Esophagus muscularis mucosa (tissue), 4 donors: Measurements from ENCODE around the gene KATNAL1. TPM values are rescaled to one million over a fixed set of nuclear protein-coding genes. Genes with fewer than 3 reads are reported as not detected.
"Not testable (repeated sequence)": the region's sequence is repeated elsewhere in the genome, so short reads cannot be mapped to it uniquely, and the experiment has no call there.

Experiments
- DNase-seq: peaks from one replicate; pipeline ENCODE4 v3.0.0-alpha.2; 2017; ENCODE audit errors: extremely low spot score
- H3K27ac ChIP-seq, 4 donors: fragments of 200-600 bp; sonication (generic); replicated peaks in 1 of 4; 1 replicate in 3 of 4; 2 replicates in 1 of 4; pipeline ENCODE4 v1.5.1; 2016 to 2019; ENCODE audit warnings: mild to moderate bottlenecking in 1 of 4
- H3K27me3 ChIP-seq, 4 donors: fragments of 200-600 bp; sonication (generic); one replicate each; pipeline versions ENCODE4 v1.5.1 to v1.6.0; 2016 to 2019
- H3K36me3 ChIP-seq, 4 donors: fragments of 200-600 bp; sonication (generic); one replicate each; pipeline ENCODE4 v1.5.1; 2016 to 2019
- H3K4me1 ChIP-seq, 4 donors: fragments of 200-600 bp; sonication (generic); one replicate each; pipeline ENCODE4 v1.5.1; 2016 to 2019
- H3K4me3 ChIP-seq, 4 donors: fragments of 200-600 bp; sonication (generic); 1 replicate in 2 of 4; 2 replicates in 2 of 4; pipeline ENCODE4 v1.5.1; 2016 to 2019; ENCODE audit warnings: mild to moderate bottlenecking in 4 of 4, moderate library complexity in 1 of 4
- H3K9me3 ChIP-seq, 4 donors: fragments of 200-600 bp; sonication (generic); 1 replicate in 3 of 4; 2 replicates in 1 of 4; pipeline ENCODE4 v1.5.1; 2016 to 2019
- EP300 ChIP-seq: sonication (generic); formaldehyde crosslinking; IDR thresholded peaks from one replicate; pipeline ENCODE4 v1.6.1; 2017; ENCODE audit warnings: antibody characterized with exemption
- POLR2A ChIP-seq: fragments of 450-650 bp; IDR thresholded peaks from one replicate; pipeline ENCODE4 v1.6.1; 2017; ENCODE audit warnings: antibody characterized with exemption, moderate library complexity, mild to moderate bottlenecking, low read depth
- POLR2AphosphoS5 ChIP-seq, 2 donors: sonication (generic); formaldehyde crosslinking; IDR thresholded peaks; one replicate each; pipeline ENCODE4 v1.6.1; 2017; ENCODE audit warnings: antibody characterized with exemption in 2 of 2
- WGBS: methylation state at CpG from one replicate; pipeline ENCODE4 v1.1.5; 2018; 5-methylcytosine and 5-hydroxymethylcytosine counted together
- intact Hi-C: fragments of 100-400 bp; cut with DNase I; formaldehyde crosslinking; loops from one replicate; pipeline ENCODE4 v1.15.1; 2023
- total RNA-seq, 4 donors: library from RNA; depleted of rRNA; stranded (reverse); fragments of >200 nt; gene quantifications; one replicate each; pipeline versions ENCODE4 v1.1.0 to v1.2.1, GENCODE V29; 2016
- TF ChIP-seq, protein P1 (sequence below), 3 experiments: fragments of 200-600 bp in 2 of 3; fragments of 450-650 bp in 1 of 3; sonication (generic) in 2 of 3; IDR thresholded peaks; one replicate each; pipeline ENCODE4 v1.5.1; 2017 to 2019; ENCODE audit warnings: antibody characterized with exemption in 3 of 3, mild to moderate bottlenecking in 2 of 3, moderate library complexity in 1 of 3

Gene KATNAL1
- total RNA-seq, 4 donors from 2014 or later, result 30.6 to 43.0 (median 40.0) TPM

- Histone ChIP-seq H3K4me1 (no peaks in the 10 kb centered on the region), H3K9me3 (no peaks in the 10 kb centered on the region), H3K27ac (no peak overlapping the region), H3K36me3 (peaks cover 0 to 21% (median 8%) of the 10 kb centered on the region in 4 donors), H3K4me3 (no peak overlapping the region), H3K27me3 (no peaks in the 10 kb centered on the region)
- WGBS, result 89% methylated on average over 1 of the region's 1 CpG
- DNase-seq, result no peak
- TF ChIP-seq, protein P1, sequence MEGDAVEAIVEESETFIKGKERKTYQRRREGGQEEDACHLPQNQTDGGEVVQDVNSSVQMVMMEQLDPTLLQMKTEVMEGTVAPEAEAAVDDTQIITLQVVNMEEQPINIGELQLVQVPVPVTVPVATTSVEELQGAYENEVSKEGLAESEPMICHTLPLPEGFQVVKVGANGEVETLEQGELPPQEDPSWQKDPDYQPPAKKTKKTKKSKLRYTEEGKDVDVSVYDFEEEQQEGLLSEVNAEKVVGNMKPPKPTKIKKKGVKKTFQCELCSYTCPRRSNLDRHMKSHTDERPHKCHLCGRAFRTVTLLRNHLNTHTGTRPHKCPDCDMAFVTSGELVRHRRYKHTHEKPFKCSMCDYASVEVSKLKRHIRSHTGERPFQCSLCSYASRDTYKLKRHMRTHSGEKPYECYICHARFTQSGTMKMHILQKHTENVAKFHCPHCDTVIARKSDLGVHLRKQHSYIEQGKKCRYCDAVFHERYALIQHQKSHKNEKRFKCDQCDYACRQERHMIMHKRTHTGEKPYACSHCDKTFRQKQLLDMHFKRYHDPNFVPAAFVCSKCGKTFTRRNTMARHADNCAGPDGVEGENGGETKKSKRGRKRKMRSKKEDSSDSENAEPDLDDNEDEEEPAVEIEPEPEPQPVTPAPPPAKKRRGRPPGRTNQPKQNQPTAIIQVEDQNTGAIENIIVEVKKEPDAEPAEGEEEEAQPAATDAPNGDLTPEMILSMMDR (IDR thresholded peaks at IDR 0.05), result no peak
- no peak for TF ChIP-seq POLR2AphosphoS5 (IDR thresholded peaks at IDR 0.05)
- TF ChIP-seq POLR2A, result no peak
- no peak for TF ChIP-seq EP300
- intact Hi-C loops, result no loop called here
Measured at GRCh38 chr13:30276178-30276577, 31.2 kb downstream of the KATNAL1 start.

DNA sequence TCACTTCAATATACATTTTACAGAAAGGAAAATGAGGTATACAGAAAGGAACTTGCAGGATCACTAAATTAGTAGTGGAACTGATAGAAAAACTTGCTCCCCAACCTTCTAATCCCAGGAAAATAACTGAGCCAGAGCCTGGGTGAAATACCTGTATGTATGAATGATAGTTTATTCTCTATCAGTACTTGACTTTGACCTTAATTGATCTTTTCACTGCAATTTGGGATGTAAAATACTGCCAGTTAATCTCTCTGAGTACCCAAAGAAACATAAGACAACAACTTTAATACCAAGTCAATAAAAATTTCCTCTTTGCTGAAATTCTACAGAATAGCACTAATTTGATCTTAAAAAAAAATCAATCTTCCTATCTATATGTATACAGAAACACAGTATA, 33.3 kb downstream of the KATNAL1 start:
- intact Hi-C loops, result no loop called here

DNA sequence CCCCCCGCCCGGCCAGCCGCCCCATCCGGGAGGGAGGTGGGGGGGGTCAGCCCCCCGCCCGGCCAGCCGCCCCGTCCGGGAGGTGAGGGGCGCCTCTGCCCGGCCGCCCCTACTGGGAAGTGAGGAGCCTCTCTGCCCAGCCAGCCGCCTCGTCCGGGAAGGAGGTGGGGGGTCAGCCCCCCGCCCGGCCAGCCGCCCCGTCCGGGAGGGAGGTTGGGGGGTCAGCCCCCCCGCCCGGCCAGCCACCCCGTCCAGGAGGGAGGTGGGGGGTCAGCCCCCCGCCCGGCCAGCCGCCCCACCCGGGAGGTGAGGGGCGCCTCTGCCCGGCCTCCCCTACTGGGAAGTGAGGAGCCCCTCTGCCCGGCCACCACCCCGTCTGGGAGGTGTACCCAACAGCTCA, 37.3 kb downstream of the KATNAL1 start:
- H3K9me3 ChIP-seq, H3K4me3 ChIP-seq, H3K27me3 ChIP-seq, DNase-seq, intact Hi-C loops, H3K27ac ChIP-seq, H3K4me1 ChIP-seq, H3K36me3 ChIP-seq: not testable (repeated sequence)
- WGBS, result 85% methylated on average over 9 of the region's 31 CpGs

More for the DNA sequence above, 33.3 kb downstream of the KATNAL1 start:
- DNase-seq, result no peak
- no peaks in the 10 kb centered on the region for H3K4me1 ChIP-seq
- no peak overlapping the region for H3K27ac ChIP-seq
- TF ChIP-seq POLR2AphosphoS5 (IDR thresholded peaks at IDR 0.05) (no peak), POLR2A (no peak), EP300 (no peak)
- TF ChIP-seq, protein P1 (IDR thresholded peaks at IDR 0.05), result no peak
- H3K36me3 ChIP-seq, result peaks cover 0 to 11% (median 3%) of the 10 kb centered on the region in 4 donors
- no peak overlapping the region for H3K4me3 ChIP-seq
- H3K9me3 ChIP-seq, result no peaks in the 10 kb centered on the region
- H3K27me3 ChIP-seq, result no peaks in the 10 kb centered on the region

- no peak for DNase-seq
- 63% methylated on average over 1 of the region's 1 CpG for WGBS
- Histone ChIP-seq H3K36me3 (no peaks in the 10 kb centered on the region), H3K27ac (no peak overlapping the region), H3K4me1 (peaks cover 0 to 6% (median 2%) of the 10 kb centered on the region in 4 donors), H3K4me3 (no peak overlapping the region), H3K27me3 (no peaks in the 10 kb centered on the region), H3K9me3 (no peaks in the 10 kb centered on the region)
- intact Hi-C loops, result no loop called here
- TF ChIP-seq EP300 (no peak), POLR2AphosphoS5 (IDR thresholded peaks at IDR 0.05) (no peak), POLR2A (no peak)
- TF ChIP-seq, protein P1 (IDR thresholded peaks at IDR 0.05), result no peak
Measured at GRCh38 chr13:30268673-30269072, 38.7 kb downstream of the KATNAL1 start.

GRCh38 chr13:30266756-30267155, 40.6 kb downstream of the KATNAL1 start:
- peaks cover 0 to 6% (median 2%) of the 10 kb centered on the region in 4 donors for H3K4me1 ChIP-seq
- H3K27ac ChIP-seq, result no peak overlapping the region
- TF ChIP-seq EP300 (no peak), POLR2AphosphoS5 (IDR thresholded peaks at IDR 0.05) (no peak), POLR2A (no peak)
- TF ChIP-seq, protein P1 (IDR thresholded peaks at IDR 0.05), result no peak
- H3K9me3 ChIP-seq, result no peaks in the 10 kb centered on the region
- intact Hi-C loops, result no loop called here
- 82% methylated on average over 2 of the region's 2 CpGs for WGBS
- H3K36me3 ChIP-seq, result no peaks in the 10 kb centered on the region
- no peak for DNase-seq
- no peaks in the 10 kb centered on the region for H3K27me3 ChIP-seq
- H3K4me3 ChIP-seq, result no peak overlapping the region

DNA sequence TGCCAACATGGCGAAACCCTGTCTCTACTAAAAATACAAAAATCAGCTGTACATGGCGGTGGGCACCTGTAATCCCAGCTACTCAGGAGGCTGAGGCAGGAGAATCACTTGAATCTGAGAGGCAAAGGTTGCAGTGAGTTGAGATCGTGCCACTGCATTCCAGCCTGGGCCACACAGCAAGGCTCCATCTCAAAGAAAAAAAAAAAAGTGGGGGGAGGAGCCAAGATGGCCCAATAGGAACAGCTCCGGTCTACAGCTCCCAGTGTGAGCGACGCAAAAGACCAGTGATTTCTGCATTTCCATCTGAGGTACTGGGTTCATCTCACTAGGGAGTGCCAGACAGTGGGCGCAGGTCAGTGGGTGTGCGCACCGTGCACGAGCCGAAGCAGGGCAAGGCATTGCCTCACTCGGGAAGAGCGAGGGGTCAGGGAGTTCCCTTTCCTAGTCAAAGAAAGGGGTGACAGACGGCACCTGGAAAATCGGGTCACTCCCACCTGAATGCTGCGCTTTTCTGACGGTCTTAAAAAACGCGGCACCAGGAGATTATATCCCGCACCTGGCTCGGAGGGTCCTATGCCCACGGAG, 48.1 kb downstream of the KATNAL1 start:
- H3K9me3 ChIP-seq, H3K27me3 ChIP-seq, H3K4me3 ChIP-seq, H3K27ac ChIP-seq, DNase-seq, intact Hi-C loops: not testable (repeated sequence)
- Histone ChIP-seq H3K4me1 (peaks cover 9 to 27% (median 21%) of the 10 kb centered on the region in 4 donors), H3K36me3 (peaks cover 0 to 14% (median 0%) of the 10 kb centered on the region in 4 donors)
- WGBS, result 96% methylated on average over 22 of the region's 22 CpGs
